CD4-positive, alpha-beta T cell treated with Interferon alpha-2 for 1 hour (primary cell): ENCODE measurements around the gene VTCN1.

ENCODE experiments used
- DNase-seq, 2 donors: peaks; one replicate each; pipeline ENCODE4 v3.0.0-alpha.2; 2020 to 2022

The VTCN1 gene

DNA sequence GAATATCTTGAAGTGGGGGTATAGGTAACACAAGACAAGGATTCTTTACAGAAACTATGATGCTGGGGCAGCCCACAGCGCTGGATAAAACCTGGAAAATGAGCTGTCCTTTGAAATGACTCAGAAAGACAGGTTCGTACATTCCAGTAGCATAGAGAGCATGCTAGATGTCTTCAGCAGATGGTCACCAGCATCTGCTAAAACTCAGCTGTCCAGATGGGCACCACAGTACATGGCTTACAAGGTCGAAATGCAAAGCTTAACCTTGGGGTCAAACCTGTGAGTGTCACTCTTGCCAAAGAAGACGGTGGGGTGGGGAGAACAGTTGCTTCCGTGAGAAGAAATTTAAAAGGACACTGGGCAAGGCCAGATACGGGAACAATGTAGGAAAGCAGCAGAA, 47.9 kb downstream of the VTCN1 start:
- DNase-seq: no peak

DNA sequence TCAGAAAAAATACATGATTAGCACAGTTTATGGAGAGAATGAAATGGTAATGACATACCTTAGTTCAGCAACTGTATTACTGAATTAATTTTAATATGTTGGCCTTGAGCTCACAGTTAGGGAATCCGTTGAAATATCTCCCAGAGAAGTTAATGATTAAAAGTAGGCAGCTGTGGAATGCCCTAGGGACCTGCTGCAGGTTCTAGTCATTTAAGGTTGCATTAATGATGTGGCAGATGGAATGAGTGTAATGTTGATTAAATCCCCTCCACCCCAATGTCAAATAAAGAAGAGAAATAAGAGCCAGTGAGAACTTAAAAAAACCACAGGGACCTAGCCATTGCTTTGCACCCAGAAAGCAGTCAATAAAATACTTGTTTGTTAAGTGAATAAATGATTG, 48.8 kb downstream of the VTCN1 start:
- DNase-seq: no peak

DNA sequence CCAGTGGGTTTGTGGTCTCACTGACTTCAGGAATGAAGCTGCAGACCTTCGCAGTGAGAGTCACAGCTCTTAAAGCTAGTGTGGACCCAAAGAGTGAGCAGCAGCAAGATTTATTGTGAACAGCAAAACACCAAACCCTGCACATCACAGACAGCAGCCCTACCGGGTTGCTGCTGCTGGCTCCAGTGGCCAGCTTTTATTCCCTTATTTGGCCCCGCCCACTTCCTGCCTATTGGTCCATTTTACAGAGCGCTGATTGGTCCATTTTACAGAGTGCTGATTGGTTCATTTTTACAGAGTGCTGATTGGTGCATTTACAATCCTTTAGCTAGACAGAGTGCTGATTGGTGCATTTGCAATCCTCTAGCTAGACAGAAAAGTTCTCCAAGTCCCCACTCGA, 59.4 kb downstream of the VTCN1 start:
- peak in 1 of 2 donors; percentile 1 for DNase-seq

DNA sequence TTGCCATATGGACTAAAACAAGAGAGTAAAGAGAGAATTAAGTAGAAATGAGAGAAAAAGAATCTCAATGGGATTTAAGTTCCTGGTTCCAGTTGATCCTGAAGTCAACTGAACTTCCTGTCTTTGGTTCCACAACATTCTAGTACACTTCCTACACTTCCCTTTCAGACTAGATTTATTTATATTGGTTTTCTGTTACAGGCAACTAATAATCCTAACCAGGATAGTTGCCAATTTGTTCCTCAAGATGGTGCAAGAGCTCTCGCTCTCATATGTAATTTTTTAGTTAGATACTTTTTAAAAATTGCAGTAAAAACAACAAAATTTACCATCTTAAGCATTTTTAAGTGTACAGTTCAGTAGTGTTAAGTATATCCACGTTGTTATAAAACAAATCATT, 60.4 kb downstream of the VTCN1 start:
- no peak for DNase-seq

DNA sequence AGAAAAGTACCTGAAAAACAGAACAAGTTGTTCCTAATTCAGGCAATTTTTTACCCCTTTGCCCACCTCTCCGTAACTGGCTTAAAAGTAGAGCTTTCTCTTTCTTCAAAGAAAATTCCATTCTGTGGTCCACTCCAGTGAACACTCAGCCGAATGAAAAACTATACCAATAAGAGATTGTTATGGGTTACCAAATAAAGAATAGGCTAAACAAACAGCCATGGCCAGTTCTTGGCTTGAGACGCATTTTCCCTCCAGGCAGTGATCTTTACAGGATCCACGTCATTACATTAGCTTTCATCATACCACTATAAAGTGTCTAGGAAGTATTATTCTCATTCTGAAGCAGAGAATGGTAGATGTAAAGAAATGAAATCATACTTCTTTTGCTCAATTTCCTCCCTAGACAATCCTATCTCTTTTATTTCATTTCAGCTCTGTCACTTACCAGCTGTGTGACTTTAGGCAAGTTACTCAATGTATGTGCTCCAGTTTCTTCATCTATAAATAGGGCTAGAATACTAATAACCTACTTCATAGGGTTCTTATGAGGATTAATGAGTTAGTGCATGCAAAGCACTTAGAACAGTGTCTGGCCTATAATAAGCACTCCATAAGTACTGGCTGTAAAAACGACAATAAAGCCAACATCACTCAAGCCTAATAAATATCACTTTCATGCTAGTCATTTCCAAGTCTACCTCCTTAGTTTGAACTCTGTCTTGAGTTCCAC, 62.7 kb downstream of the VTCN1 start:
- no peak for DNase-seq

DNA sequence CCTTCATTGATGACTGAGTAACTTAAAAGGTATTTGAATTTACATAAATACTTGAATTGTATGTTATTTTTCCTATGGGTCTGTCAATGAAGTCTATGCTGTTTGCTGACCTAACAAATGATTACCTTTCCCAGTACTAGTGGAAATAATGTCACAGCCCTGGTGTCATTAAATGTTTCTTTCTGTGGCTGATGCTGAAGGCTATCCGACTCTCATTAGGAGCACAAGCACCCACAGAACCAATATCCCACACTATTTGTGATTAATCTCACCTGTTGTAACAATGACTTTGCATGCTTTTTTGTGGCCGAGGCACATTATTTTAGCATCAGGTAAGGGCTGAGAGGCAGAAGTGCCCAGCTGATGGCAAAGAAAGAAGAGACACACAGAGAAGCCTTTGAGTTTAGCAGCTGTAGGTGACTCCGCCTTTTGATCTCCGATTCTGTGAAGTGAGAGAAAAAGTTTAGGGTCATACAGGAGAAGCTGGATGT, 63.3 kb downstream of the VTCN1 start:
- DNase-seq: no peak

DNA sequence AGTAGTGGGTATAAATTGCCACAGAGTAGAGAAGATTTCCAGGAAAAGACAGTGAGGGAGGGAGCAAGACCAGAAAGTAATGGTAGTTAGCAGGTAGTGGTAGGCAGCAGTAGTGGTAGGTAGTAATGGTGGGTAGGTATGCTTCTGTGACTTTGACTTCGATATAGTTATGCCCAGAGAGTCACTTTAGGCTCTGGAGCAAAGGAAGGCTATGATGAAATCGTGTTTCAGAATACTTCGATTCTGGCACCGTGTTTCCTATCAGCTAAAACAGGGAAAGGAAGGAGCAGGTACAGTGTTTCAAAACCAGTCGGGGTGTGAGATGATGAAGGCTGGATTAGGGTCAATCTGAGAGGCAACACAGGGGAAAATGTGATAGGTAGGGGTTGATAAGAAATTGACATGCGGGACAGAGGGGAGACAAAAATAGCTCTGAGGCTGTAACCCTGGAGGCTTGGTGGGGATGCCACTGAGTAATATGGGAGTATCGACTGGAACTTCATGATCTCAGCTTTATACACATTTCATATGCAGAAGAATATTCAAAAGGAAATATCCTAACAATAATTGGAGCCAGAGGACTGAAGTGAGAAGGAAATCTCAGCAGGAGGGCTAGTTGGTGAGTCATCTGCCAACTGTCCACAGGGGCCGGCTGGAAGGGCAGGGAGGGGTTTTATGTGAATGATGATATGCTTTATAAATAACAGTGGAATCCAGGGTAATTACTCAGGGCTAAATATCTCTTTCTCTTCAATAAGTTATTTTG, 64.0 kb downstream of the VTCN1 start:
- DNase-seq: no peak

DNA sequence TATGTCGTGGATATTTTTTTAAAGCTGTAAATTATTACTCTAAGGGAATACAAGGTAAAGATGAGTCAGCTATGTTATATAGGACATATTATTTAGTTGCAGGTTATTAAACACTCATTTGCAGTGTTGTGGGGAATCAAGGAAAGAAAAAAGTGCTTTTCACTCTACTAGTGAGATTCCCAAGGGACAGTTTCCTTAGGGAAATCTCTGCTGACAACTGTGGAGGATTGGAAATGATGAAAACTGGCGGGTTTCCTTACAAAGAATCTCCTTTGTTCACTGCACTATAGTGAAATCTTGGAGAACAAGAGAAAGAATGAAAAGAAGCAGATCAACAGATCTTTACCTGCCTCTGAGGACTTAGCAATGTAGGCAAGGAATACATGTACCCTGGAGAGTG, 64.7 kb downstream of the VTCN1 start:
- DNase-seq: no peak

DNA sequence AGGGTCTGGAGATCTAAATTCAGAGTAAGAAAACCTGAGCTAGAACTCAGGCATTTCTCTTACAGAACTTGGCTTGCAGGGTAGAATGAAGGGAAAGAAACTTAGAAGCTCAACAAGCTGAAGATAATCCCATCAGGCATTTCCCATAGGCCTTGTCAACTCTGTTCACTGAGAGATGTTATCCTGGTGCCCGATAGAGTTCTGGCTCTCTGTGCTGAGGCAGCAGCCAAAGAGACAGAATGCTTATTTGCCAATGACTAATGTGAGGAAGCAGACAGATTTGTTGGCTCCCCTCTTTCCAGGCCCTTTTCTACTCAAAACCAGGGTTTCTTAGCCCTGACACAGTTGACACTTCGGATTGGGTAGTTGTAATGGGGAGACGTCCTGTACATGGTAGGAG, 66.9 kb downstream of the VTCN1 start:
- no peak for DNase-seq

DNA sequence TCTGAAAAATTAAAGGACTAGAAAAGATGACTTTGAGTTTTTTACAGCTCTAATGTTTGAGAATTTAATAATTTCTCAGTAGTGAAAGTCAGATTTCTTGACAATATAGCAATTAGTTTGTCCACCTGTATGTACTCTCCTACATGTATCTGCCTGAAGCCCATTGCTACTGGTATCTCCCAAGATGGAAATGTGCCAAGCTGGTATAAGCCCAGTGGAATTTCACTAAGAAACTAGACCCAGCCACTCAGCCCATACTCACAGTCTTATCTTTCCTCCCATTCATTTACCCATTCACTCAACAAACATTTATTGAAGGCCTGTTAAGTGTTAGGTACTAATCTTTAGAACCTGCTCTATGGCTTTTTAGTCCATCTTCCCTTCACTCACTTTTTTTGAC, 67.6 kb downstream of the VTCN1 start:
- no peak for DNase-seq

DNA sequence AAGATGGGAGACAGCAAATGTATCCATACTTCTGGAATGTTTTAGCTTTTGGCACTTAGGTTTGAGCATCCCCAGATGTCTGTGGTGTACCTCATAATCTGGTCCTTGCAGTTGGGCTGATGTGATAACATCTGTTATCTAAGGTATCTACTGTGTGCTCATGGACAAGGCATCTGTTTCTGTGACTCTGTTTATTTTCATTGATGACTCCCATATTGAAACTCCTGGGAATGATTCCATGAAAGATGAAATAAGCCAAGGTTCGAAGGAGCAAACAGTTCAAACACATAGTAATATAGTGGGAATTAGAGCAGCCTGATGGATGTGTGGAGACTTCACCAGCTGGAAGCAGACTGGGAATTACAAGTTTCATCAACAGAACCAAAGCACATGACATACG, 68.5 kb downstream of the VTCN1 start:
- no peak for DNase-seq

DNA sequence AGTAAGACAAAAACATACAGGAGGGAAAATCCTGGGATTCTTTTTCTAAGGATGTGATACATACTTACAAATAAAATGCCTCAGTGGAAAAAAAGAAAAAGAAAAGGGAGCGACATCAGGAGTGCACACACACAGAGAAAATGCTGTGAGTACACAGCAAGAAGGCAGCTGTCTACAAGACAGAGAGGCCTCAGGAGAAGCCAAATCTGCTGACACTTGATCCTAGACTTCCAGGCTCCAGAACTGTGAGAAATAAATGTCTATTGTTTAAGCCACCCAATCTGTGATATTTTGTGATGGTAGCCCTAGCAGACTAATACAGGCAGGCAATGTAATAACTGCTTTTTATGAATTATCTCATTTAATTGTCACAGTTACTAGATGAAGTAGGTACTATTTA, 72.2 kb downstream of the VTCN1 start:
- DNase-seq: no peak

DNA sequence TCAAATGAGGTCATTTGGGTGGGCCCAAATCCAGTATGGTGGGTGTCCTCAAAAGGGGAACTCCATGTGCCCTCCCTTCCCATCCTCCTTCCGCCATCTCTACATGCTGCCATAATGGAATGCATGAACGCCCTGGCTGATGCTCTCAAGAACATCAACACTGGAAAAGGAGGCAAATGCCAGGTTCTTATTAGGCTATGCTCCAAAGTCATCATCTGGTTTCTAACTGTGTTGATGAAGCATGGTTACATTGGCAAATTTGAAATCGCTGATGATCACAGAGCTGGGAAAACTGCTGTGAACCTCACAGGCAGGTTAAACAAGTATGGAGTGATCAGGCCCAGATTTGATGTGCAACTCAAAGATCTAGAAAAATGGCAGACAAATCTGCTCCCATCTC, 72.6 kb downstream of the VTCN1 start:
- DNase-seq: no peak

DNA sequence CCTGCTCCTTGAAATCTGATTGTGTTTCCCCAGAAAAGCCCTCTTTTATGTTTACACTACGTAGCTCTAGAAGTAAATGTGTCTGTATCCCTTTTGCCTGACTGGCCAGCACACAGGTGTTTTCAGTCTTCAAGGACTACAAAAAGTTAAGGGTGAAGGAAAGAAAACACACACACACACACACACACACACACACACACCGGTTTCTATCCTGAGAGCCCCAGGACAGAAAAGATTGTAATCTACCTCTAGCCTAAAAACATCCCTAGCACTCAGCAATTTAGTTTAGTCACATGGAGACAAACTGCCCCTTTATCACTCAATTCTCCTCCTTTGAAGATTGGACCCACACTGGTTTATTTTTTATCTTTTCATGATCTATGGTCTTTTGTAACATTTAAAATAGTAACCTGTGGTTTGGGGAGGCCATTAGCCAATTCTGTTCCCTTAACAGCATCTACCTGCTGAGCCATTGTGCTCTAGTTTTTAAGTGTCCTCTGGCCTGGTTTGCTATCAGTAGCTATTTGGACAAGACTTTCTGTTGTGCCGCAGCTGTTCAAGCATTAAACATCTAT, 73.4 kb downstream of the VTCN1 start:
- DNase-seq: no peak

DNA sequence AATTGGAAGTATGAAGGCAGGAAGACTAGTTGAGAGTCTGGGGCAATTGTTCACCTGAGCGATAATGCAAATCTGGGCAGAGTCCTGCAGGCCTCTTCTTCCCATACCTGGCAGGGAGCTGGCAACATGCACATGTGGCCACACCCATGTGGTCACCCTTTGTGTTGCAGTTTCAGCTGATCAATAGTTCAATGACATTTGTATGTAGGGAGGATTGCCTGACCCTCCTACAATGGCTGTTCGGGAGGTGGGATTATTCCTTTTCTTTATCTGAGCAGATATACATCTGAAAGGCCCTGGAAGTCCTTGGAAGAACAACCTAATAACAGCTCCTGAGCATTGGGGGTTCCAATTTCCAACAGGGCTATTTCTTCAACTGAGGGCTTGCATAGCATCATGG, 74.0 kb downstream of the VTCN1 start:
- no peak for DNase-seq

DNA sequence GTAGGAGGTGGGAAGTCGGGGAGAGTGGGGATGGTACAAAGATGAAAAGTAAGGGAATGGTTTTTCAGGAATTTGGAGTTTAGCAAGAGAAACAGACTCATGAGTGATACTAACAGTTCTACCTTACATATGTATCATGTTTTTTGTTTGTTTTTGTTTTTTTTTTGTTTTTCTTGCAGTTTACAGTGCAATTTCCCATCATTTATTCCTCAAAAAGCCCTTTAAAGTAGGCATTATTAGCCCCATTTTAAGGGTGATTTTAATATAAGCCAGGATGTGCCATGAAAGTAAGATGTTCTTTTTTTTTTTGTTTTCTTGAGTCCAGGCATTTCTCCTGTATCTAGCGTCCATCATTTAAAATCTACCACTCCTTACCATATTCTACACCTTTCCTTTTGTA, 75.4 kb downstream of the VTCN1 start:
- no peak for DNase-seq

DNA sequence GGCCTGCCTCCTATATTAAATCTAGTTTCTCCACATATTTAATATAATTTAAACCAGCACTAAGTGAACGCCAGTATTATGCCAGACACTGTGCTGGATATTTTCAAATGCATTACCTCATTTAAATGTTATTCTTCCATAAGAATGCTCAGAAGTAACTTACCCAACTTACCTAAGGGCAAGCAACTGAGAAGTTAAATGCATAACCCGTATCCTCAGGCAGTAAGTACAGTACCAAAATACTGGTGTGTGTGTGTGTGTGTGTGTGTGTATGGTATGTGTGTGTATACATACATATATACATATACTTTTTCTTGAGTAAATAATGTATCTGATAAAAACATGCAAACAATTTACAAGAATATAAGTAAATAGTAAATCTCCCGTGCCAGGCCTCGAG, 80.2 kb downstream of the VTCN1 start:
- DNase-seq: no peak

DNA sequence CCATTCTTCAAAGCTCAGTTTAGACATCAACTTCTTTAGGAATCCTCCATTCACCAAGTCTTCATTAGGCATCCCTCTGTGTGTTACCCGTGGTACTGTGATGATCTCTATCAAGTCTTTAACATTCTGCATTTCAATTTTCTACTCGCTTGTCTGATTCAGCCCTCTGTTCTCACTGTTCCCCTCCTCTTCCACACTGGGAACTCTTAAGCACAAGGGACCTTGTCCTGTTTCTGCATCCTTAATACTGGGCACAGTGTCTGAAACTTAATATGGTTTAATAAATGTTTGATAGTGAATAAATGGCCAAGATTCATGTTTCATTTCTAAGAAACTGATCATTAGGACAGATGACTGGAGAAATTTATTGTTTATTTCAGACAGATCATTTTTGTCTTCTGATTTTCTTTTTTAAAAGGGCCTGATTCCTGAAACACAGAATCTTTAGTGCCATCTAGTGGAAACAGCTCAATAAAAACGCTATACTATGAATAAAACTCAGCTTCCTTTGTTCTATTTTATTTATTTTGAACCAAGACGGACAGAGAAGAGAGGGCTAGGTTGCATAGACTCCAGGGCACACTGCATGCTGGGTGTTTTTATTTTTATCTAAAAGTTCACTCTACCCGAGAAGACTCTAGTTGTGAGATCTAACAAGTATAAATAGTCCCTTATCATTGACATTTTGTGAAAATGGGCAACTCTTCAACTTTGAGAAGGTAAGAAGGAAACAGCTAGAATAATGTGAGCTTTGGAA, 82.2 kb downstream of the VTCN1 start:
- peak in 1 of 2 donors; percentile 51 for DNase-seq

DNA sequence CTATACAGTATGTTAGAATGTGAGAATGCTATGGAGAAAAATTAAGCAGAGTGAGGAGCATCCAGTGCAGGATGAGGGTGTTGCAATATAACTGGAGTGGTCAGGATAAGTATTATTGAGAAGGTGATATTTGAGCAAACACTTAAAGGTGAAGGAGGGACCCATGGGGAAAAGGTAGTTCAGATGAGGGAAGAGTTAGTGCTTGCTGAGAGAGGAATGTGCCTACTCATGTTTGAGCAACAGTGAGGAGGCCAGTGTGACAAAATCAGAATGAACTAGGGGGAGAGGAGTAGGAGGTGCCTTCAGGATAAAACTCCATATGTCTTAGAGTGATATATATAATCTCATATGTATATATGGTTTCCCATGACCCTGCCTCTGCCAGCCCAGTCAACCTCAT, 82.9 kb downstream of the VTCN1 start:
- no peak for DNase-seq

DNA sequence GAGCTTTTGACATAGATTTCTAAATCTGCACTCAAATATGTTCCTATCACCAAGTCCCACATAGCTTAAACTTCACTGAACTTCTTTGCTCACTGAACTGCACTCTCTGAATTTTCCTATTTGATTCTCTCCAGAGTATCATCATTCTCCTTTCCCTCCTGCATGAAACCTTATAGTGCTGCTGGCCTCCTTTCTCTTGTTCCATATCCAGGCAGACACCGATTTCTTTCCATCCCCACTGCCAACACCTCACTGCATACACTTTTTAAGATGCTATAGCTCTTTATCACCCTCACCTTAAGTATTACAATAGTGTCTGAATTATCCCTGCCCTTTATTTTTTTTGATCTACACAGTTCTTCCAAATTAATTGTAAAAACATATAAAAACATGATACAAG, 86.1 kb downstream of the VTCN1 start:
- DNase-seq: no peak

DNA sequence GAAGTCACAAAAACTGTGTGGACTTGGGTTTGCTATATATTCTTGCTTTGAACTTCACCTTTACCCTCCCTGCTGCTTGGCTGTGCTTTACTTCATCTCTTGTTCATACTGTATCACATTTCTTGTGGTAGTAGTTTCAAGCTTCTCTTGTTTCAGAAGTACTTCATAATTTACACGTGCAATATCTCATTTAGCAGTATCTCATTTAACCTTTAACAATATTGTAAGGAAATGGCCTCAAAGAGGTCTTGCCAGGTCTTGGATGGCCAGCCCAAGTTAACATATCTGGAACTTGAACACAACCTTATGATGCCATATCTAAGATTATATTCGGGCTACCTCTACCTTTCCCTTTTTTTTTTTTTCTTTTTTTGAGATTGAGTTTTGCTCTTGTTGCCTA, 87.5 kb downstream of the VTCN1 start:
- no peak for DNase-seq

DNA sequence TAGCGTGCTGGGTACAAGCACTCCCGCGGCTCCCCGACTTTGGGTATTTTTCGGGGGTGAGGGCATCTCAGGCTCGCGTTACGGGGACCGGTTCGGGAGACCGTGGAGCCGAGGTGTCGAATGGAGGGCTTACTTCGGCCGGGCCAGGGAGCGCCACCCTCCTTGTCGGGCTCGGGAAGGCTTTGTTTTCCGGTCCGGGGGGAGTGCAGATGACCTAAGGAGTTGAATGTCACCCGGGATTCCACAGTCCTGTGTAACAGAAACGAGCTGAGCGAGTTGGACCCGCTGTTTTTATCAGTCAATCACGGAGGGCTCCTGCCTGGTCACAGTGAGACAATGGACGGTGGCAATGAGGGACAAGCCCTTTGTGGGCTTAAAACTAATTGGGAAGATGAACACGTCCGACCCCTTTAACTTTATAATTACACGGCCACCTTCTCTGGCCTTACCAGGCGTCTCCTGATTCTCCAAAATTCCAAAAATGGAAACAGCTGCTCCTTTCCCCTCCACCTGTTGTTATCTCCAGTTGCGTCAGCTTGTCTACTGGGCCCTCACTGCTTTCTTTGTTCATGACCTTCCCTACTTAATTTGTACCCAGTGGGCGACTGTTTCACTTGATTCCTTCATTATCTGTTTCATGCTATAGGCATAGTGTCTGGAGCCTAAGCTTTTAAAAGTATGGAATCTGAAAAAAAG, 88.2 kb downstream of the VTCN1 start:
- DNase-seq: no peak
